PC-9 (cell line): ENCODE measurements around the gene JARID2.

Experiments
- CTCF ChIP-seq: fragments of 200-600 bp; sonication (generic); conservative IDR thresholded peaks from 2 replicates; pipeline ENCODE4 v1.6.1; 2017; ENCODE audit warnings: mixed run types, antibody characterized with exemption, mild to moderate bottlenecking, moderate library complexity
- EZH2 ChIP-seq: fragments of 200-600 bp; sonication (generic); IDR thresholded peaks from 2 replicates; pipeline ENCODE4 v1.8.0; 2017; ENCODE audit warnings: antibody characterized with exemption, low read depth

GRCh38 chr6:15206887-15207286 is 39.0 kb upstream of the JARID2 start:
- TF ChIP-seq CTCF (no peak), EZH2 (no peak)
